Right atrium auricular region (tissue), 2 donors: ENCODE results near the gene ISOC2. TPM values are rescaled to one million over a fixed set of nuclear protein-coding genes. Genes with fewer than 3 reads are reported as not detected.
A peak's percentile ranks its signal among the peaks of the same experiment; 100 is the strongest.

Source experiments
- DNase-seq: peaks from one replicate; pipeline ENCODE4 v3.0.0-alpha.2; 2019; ENCODE audit warnings: low spot score
- H3K27ac ChIP-seq, 2 donors: fragments of 200-600 bp; sonication (generic); 1 replicate in 1 of 2; 2 replicates in 1 of 2; pipeline ENCODE4 v1.5.1; 2016 to 2019
- H3K27me3 ChIP-seq, 2 donors: fragments of 200-600 bp; sonication (generic); one replicate each; pipeline versions ENCODE4 v1.5.1 to v1.6.0; 2017 to 2019
- H3K36me3 ChIP-seq: fragments of 200-600 bp; sonication (generic); one replicate; pipeline ENCODE4 v1.5.1; 2016
- H3K4me1 ChIP-seq, 2 donors: fragments of 200-600 bp; sonication (generic); one replicate each; pipeline versions ENCODE4 v1.5.1 to v1.6.0; 2017 to 2019
- H3K4me3 ChIP-seq, 2 donors: fragments of 200-600 bp; sonication (generic); 1 replicate in 1 of 2; 2 replicates in 1 of 2; pipeline ENCODE4 v1.5.1; 2017 to 2019; ENCODE audit warnings: mild to moderate bottlenecking in 1 of 2, moderate library complexity in 1 of 2
- H3K9me3 ChIP-seq, 2 donors: fragments of 200-600 bp; sonication (generic); one replicate each; pipeline ENCODE4 v1.5.1; 2019
- total RNA-seq, 2 donors: library from RNA; depleted of rRNA; stranded (reverse); fragments of >200 nt; gene quantifications; one replicate each; pipeline ENCODE4 v1.1.0, GENCODE V29; 2016
- TF ChIP-seq, protein P1 (sequence below), 2 donors: fragments of 200-600 bp; sonication (generic); IDR thresholded peaks; one replicate each; pipeline ENCODE4 v1.5.1; 2019; ENCODE audit warnings: antibody characterized with exemption in 2 of 2

ISOC2 gene
- total RNA-seq, 2 donors from 2014 or later, result 87.0 to 92.2 TPM

DNA sequence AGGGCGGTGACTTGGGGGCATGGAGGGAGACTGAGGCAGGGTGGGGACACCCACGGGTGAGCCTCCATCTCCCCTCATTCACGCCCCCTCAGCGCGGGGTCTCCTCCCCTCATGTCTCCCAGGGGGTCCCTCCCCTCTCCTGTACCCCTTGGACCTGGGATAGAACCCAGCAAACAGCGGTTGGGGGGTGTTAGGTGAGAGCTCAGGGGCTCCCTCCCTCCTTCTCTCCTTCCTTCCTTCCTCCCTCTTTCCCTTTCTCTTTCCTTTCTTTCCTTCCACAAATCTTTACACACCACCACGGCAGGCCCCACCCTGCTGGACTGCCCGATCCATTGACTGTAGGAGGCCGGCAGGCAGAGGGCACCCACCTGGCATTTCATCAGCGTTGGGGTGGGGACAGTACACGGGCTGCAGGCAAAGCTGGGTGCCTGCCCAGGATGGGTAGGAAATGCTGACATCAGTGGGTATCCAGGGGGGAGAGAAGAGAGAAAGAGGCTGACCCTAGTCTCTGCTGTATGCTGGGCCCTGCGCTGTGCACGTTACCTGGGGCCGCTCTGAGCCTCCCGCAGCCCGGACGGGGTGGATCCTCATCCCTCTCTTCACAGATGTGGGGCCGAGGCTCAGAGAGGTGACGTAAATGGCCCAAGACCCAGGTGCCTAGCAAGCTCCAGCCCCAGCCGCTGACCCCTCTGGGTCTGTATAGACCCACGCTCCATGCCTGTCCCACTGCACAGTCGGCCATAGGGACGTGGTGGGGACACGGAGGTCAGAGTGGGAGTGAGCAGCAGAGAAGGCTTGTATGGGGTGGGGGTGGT is 30.3 kb upstream of the ISOC2 start:
- H3K27me3 ChIP-seq, result no peaks in the 10 kb centered on the region
- no peak for DNase-seq
- TF ChIP-seq, protein P1, sequence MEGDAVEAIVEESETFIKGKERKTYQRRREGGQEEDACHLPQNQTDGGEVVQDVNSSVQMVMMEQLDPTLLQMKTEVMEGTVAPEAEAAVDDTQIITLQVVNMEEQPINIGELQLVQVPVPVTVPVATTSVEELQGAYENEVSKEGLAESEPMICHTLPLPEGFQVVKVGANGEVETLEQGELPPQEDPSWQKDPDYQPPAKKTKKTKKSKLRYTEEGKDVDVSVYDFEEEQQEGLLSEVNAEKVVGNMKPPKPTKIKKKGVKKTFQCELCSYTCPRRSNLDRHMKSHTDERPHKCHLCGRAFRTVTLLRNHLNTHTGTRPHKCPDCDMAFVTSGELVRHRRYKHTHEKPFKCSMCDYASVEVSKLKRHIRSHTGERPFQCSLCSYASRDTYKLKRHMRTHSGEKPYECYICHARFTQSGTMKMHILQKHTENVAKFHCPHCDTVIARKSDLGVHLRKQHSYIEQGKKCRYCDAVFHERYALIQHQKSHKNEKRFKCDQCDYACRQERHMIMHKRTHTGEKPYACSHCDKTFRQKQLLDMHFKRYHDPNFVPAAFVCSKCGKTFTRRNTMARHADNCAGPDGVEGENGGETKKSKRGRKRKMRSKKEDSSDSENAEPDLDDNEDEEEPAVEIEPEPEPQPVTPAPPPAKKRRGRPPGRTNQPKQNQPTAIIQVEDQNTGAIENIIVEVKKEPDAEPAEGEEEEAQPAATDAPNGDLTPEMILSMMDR (IDR thresholded peaks at IDR 0.05), result no peak
- H3K9me3 ChIP-seq, result no peaks in the 10 kb centered on the region
- H3K27ac ChIP-seq, result peak overlapping the region; percentile 39 to 56
- H3K4me3 ChIP-seq, result no peak overlapping the region
- no peaks in the 10 kb centered on the region for H3K36me3 ChIP-seq
- peaks cover 0 to 46% of the 10 kb centered on the region in 2 donors for H3K4me1 ChIP-seq

DNA sequence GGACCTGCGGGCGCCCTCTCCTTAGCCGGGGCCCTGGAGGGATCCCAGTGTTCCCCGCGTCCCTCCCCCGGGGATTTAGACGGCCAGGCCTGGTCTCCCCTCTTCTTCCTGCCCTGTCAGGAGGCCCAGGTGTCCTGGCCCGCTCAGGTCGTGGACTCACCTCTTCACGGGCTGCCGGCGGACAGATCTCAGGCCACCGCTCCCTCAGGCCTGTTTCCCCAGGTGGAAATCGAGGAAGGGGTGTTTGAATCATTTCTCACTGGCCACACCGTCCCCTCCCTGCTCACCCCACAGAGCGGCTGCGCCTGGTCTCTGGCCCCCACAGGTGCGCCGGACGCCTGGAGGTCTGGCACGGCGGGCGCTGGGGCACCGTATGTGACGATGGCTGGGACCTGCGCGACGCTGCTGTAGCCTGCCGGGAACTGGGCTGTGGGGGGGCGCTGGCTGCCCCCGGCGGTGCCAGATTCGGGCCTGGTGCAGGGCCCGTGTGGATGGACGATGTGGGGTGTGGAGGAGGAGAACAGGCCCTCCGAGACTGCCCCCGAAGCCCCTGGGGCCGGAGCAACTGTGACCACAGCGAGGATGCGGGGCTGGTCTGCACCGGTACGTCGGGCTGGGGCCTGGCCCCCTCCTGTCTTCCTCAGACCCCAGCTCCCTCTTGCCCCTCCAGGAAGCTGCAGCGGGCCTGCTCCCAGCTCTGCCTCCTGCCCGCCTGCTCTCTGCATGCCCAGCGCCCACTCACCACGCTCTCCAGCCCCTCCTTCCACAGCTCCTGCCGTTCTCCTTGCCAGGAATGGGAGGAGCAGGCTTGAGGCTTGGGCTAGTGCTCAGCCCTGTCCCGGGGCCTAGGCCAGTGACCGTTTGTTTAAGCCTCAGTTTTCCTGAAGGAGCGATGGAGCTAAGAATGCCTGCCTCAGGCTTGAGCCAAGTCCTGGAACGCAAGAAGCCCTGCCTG is 29.3 kb upstream of the ISOC2 start:
- Histone ChIP-seq H3K4me3 (no peak overlapping the region), H3K9me3 (no peaks in the 10 kb centered on the region), H3K27me3 (no peaks in the 10 kb centered on the region), H3K36me3 (no peaks in the 10 kb centered on the region), H3K4me1 (peaks cover 0 to 56% of the 10 kb centered on the region in 2 donors), H3K27ac (peak overlapping the region; percentile 39 to 56)
- TF ChIP-seq, protein P1 (IDR thresholded peaks at IDR 0.05), result no peak
- DNase-seq, result no peak

DNA sequence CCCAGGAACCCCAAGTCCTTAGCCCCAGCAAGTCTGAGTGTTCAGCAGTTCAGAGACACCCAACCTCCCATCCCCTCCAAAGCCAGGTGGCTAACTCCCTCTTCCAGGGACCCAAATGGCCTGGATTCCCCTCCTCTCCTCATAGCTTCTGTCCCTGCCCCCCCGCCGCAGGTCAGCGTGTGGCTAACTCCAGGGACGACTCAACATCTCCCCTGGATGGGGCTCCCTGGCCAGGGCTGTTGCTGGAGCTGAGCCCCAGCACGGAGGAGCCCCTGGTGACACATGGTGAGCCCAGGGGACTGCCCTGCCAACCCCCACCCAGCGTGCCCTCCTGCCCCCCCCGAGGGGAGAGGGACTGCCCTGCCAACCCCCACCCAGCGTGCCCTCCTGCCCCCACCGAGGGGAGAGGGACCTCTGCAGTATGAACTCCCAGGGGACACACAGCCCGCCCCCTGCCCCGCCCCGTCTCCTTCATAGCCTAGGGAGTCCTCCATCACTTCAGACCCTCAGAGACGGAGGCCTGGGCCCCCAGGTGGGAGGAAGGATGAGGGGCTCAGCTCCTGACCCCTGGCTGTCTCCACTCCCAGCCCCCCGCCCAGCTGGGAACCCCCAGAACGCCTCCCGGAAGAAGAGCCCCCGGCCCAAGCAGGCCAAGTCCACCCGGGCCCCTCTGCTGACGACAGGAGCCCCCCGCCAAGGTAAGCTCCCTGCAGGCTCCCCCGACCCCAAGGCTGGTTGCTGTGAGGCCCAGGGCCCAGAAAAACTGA is 28.5 kb upstream of the ISOC2 start:
- DNase-seq, result no peak
- TF ChIP-seq, protein P1 (IDR thresholded peaks at IDR 0.05), result no peak
- H3K27ac ChIP-seq, result no peak overlapping the region
- no peaks in the 10 kb centered on the region for H3K9me3 ChIP-seq
- H3K36me3 ChIP-seq, result no peaks in the 10 kb centered on the region
- H3K4me1 ChIP-seq, result peaks cover 0 to 65% of the 10 kb centered on the region in 2 donors
- H3K4me3 ChIP-seq, result no peak overlapping the region
- no peaks in the 10 kb centered on the region for H3K27me3 ChIP-seq

DNA sequence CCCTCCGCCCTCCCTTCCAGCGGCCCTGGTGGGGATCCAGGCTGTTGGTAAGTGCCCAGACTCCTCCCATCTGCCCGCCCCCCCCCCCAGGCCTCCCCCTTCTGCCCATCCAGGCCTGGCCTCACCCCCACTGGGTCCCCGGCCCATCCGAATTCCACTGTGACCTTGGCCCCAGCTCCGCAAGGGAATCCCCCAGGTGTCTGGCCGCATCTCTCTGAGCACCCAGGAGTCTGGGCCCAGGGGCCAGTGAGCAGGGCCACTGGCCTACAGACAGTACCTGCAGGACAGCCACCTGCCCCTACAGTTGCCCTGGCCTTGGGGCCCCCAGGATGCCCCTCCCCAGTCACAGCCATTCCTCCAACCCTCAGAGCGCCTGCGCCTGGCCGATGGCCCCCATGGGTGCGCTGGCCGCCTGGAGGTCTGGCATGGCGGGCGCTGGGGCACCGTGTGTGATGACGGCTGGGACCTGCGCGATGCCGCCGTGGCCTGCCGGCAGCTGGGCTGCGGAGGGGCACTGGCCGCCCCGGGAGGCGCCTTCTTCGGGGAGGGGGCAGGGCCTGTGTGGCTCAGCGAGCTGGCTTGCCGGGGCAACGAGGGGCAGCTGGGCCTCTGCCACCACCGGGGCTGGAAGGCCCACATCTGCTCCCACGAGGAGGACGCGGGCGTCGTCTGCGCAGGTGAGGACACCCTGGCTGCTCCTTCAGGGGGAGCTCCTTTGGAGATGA is 27.7 kb upstream of the ISOC2 start:
- Histone ChIP-seq H3K4me1 (peaks cover 0 to 72% of the 10 kb centered on the region in 2 donors), H3K9me3 (no peaks in the 10 kb centered on the region), H3K4me3 (peak overlapping the region in 1 of 2 donors; percentile 4), H3K36me3 (no peaks in the 10 kb centered on the region), H3K27me3 (no peaks in the 10 kb centered on the region), H3K27ac (peak overlapping the region; percentile 89)
- DNase-seq, result no peak
- TF ChIP-seq, protein P1 (IDR thresholded peaks at IDR 0.05), result no peak
